NCI-H2081 (cell line): ENCODE measurements around the gene TMC6.
"Not testable (repeated sequence)": the region's sequence is repeated elsewhere in the genome, so short reads cannot be mapped to it uniquely, and the experiment has no call there.

Experiments
- DNase-seq, 2 experiments: peaks; one replicate each; lab custom pipeline; 2025; lab: John Stamatoyannopoulos, UW

Gene TMC6

DNA sequence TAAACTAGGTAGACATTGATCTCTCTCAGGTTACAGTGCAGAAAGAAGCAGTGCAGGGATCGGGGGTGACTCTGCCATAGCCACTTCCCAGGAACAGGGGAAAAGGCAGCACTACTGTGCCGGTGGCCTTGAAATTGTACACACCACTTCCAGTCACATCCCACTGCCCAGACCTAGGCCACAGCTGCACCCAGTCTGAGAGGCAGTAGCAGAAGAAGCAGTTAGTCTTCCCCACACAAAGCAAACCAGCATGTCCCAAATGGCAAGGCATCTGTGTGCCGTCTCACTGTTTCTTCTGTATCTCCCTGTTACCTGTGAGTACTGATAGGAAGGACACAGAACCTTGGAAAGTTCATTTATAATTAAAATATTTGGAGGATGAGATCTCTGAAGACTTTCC, 47.0 kb downstream of the TMC6 start:
- no peak for DNase-seq

DNA sequence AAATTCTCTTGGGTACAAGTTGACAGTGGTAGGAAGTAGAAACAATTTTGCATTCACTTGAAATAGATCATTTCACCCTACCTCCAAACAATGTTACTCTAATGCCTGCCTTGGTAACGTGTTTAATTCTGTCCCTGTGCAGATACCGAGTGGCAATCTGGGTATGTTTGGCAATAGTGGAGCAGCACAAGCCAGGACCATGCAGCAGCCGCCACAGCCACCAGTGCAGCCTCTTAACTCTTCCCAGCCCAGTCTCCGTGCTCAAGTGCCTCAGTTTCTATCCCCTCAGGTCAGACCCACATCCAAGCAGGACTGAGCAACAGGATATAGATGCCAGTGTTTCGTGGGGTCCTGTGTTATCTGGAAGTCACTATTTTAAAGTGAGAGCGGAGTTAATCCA, 49.3 kb downstream of the TMC6 start:
- DNase-seq, result no peak

DNA sequence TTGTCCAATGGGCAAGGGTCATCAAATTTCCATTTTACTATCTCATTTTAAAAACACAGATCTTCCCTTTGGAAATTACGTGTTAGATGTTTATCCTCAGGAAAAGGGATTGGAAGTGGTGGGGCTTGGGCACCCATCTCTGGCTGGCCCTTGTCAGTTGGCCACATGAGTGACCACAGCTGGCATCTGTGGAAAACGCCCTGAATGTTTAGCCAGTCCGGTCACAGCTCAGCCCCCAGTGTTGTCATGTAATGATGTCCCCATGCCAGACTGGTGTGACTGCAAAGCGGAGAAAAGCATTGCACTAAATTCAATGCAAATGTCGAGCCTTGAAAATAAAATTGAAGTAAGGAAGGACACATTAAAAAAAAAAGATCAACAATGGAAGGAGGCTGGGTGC, 53.0 kb downstream of the TMC6 start:
- no peak for DNase-seq

DNA sequence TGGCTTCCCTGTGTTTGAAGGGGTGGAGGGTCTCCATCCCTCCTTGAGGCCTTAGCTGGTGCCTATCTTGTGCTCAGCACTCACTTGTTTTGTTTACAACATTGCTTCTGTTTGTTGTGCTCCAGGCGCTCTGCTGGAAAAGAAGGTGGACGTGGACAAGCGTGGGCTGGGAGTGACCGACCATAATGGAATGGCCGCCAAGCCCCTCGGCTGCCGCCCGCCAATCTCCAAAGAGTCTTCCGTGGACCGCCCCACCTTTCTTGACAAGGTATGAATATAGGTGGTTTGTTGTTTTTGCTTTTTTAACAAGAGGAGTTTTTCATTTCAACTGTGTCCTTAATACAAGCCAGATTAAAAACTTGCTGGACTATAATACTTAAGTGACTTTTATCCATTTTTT, 53.5 kb downstream of the TMC6 start:
- no peak for DNase-seq

DNA sequence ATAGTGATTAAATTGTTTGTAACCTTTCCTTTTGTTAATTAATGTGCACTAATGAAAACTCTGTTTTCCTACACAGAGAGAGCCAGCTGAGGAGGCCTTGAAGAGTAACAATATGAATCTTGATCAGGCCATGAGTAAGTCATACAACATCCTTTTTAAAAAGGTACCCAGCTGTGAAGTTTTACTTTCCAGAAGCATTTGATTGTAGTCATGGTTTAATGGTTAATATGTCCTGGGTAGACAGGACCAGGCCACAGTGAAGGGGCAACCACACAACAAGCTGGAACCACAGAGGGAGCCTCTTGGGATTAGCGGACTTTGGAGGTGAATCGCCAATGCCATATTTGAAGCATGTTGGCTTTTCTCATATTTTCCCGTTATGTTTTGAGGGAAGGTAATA, 55.6 kb downstream of the TMC6 start:
- no peak for DNase-seq

DNA sequence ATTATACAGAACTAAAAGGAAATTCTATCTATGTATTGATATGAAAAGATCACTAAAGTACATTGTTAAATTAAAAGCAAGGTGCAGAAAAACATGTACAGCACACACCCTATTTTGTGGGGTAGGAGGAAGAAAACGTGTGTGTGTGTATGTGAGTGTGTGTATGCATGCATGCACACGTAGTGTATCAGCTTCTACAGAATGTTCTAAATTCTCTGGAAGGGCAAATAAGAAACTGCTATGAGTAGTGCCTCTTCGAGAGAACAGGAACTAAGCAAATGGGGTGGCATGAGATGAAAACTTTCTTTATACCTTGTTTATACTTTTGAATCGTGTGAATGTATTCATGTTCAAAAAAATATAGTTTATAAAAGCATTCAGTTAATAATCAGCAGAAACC, 58.9 kb downstream of the TMC6 start:
- DNase-seq, result no peak

DNA sequence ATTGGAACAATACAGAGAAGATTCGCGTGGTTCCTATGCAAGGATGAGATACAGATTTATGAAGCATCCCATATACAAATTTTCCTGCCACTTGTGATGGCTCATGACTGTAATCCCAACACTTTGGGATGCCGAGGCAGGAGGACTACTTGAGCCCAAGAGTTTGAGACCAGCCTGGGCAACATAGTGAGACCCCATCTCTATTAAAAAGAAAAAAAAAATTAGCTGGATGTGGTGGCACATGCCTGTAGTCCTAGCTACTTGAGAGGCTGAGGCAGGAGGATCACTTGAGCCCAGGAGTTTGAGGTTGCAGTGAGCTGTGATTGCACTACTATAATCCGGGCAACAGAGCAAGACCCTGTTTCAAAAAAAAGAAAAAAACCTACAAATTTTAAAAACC, 61.6 kb downstream of the TMC6 start:
- not testable (repeated sequence) for DNase-seq

DNA sequence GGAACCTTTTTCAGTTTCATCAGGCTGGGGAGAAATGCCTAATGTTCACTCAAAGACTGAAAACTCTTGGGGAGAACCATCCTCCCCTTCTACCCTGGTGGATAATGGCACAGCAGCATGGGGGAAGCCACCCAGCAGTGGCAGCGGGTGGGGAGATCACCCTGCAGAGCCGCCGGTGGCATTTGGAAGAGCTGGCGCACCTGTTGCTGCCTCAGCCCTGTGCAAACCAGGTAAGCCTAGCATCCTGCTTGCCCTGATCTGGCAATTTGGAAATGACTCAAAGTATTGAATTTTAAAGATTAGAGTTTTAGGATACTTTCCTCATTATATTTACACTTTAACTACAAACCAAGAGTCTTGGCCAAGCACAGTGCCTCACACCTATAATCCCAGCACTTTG, 63.8 kb downstream of the TMC6 start:
- no peak for DNase-seq

DNA sequence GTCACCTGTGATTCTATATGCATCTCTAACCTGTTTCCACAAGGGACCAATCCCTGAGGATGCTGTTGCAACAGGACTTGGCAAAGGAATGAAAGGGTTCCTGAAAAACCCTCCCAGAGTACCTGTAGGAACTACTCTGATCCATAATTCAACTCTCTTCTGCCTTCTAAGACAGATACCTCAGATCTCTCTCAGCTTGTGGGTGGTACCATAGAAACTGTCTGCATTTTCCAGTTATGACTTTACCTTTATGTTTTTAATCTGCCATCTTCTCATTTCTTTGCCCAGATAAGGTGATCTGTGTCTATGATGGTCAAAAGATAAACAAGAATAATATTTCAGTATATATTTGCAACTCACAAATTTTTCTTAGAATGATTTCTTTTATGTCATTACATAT, 65.1 kb downstream of the TMC6 start:
- no peak for DNase-seq

DNA sequence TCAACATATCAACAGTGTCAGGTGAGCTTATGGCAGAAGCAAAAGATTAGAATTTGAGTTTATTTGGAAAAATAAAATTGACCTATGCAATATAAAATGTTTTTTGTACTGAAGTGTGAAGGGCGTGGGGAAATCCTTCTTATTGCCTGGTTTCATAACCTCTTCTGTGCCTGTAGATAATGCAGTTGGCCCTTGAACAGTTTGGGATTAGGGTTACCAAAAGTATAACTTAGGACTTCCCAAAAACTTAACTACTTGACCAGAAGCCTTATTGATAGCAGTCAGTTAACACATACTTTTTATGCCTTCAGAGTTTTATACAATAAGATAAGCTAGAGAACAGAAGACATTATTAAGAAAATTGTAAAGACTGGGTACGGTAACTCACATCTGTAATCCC, 66.0 kb downstream of the TMC6 start:
- DNase-seq, result no peak
